Endothelial cell of umbilical vein (primary cell): Measurements from ENCODE around the gene PRDM11. TPM values are rescaled to one million over a fixed set of nuclear protein-coding genes. Genes with fewer than 3 reads are reported as not detected.
A peak's percentile ranks its signal among the peaks of the same experiment; 100 is the strongest.

Source experiments
- BruUV-seq: library from RNA; stranded (reverse); fragments of 400-500 nt; replicated peaks from 2 replicates; lab custom pipeline; 2021; lab: Mats Ljungman, UMichigan
- CTCF ChIA-PET: fragments of 300-600, 350-600 bp; sonication (Branson Sonifier 250); formaldehyde crosslinking; loops from one replicate; lab custom pipeline; 2021; ENCODE audit warnings: antibody characterized with exemption, inconsistent platforms; lab: Charles Lee
- POLR2A ChIA-PET: fragments of 300-600, 350-600 bp; sonication (Branson Sonifier 250); formaldehyde crosslinking; loops from one replicate; lab custom pipeline; 2021; ENCODE audit warnings: antibody characterized with exemption, inconsistent platforms; lab: Charles Lee
- DNase-seq: peaks from one replicate; pipeline ENCODE4 v3.0.0-alpha.2; 2011; ENCODE audit warnings: low read depth, low spot score
- FAIRE-seq: peaks from 2 replicates; lab custom pipeline; 2011; peaks lifted over from hg19 to GRCh38; lab: Jason Lieb, UNC
- H2AFZ ChIP-seq: 2 replicates; pipeline ENCODE4 v1.6.0; 2012; ENCODE audit warnings: low read depth, low read length, control low read depth, inconsistent platforms
- H3K27ac ChIP-seq: 2 replicates; pipeline ENCODE4 v1.5.1; 2011; ENCODE audit warnings: low read depth, mild to moderate bottlenecking, control low read depth, low read length, moderate library complexity; ENCODE audit not compliant: insufficient read depth
- H3K27me3 ChIP-seq, 2 experiments: 2 replicates each; pipeline versions ENCODE4 v1.6.0 to v1.6.1; 2011; ENCODE audit warnings: low read length in 2 of 2, mixed read lengths in 1 of 2; ENCODE audit not compliant: control insufficient read depth in 2 of 2, insufficient read depth in 2 of 2
- H3K36me3 ChIP-seq, 2 experiments: 2 replicates in 1 of 2; 3 replicates in 1 of 2; pipeline ENCODE4 v1.5.1; 2011; ENCODE audit warnings: low read length in 2 of 2, mild to moderate bottlenecking in 1 of 2, moderate library complexity in 1 of 2; ENCODE audit not compliant: control insufficient read depth in 2 of 2, insufficient read depth in 2 of 2; ENCODE audit errors: extremely low read depth in 1 of 2
- H3K4me1 ChIP-seq: 3 replicates; pipeline ENCODE4 v1.5.1; 2011; ENCODE audit warnings: mild to moderate bottlenecking, low read length; ENCODE audit not compliant: control insufficient read depth, insufficient read depth; ENCODE audit errors: extremely low read depth
- H3K4me2 ChIP-seq: 2 replicates; pipeline ENCODE4 v1.6.1; 2011; ENCODE audit warnings: low read length, control low read depth, mixed read lengths; ENCODE audit not compliant: insufficient read depth
- H3K4me3 ChIP-seq, 3 experiments: fragments of 200-600 bp in 1 of 3; sonication (generic), shearing (Covaris generic) in 1 of 3; replicated peaks in 1 of 3; 2 replicates each; pipeline ENCODE4 v1.5.1; 2011 to 2016; ENCODE audit warnings: control low read depth in 3 of 3, low read length in 3 of 3, mild to moderate bottlenecking in 2 of 3, inconsistent platforms in 1 of 3, low read depth in 1 of 3, moderate library complexity in 1 of 3; ENCODE audit not compliant: insufficient read depth in 1 of 3
- H3K79me2 ChIP-seq: 2 replicates; pipeline ENCODE4 v1.6.0; 2012; ENCODE audit warnings: low read length, inconsistent platforms; ENCODE audit not compliant: control insufficient read depth, insufficient read depth
- H3K9ac ChIP-seq: replicated peaks from 2 replicates; pipeline ENCODE3; 2011; ENCODE audit warnings: low read length, control low read depth; ENCODE audit not compliant: insufficient read depth; ENCODE audit errors: extremely low read depth
- H3K9me1 ChIP-seq: replicated peaks from 3 replicates; pipeline ENCODE4 v1.6.0; 2011; ENCODE audit warnings: mild to moderate bottlenecking, low read length; ENCODE audit not compliant: control insufficient read depth, insufficient read depth; ENCODE audit errors: extremely low read depth
- H3K9me3 ChIP-seq: replicated peaks from 2 replicates; pipeline ENCODE4 v1.5.1; 2012; ENCODE audit warnings: low read length, inconsistent platforms; ENCODE audit not compliant: control insufficient read depth, insufficient read depth
- H4K20me1 ChIP-seq: replicated peaks from 2 replicates; pipeline ENCODE3; 2011; ENCODE audit warnings: mild to moderate bottlenecking, low read length; ENCODE audit not compliant: control insufficient read depth, insufficient read depth; ENCODE audit errors: extremely low read depth
- CTCF ChIP-seq, 2 donors: IDR thresholded peaks; 1 replicate in 1 of 2; 2 replicates in 1 of 2; pipeline ENCODE4 v1.5.1; 2011; ENCODE audit warnings: low read length in 2 of 2, mild to moderate bottlenecking in 2 of 2, moderate library complexity in 2 of 2, control low read depth in 1 of 2, inconsistent platforms in 1 of 2, low read depth in 1 of 2; ENCODE audit not compliant: insufficient read depth in 1 of 2; ENCODE audit errors: extremely low read depth in 1 of 2
- EZH2 ChIP-seq: IDR thresholded peaks from 2 replicates; pipeline ENCODE4 v1.6.1; 2012; ENCODE audit warnings: borderline replicate concordance, low read depth, mild to moderate bottlenecking, moderate library complexity, low read length, inconsistent platforms; ENCODE audit not compliant: severe bottlenecking
- FOS ChIP-seq: IDR thresholded peaks from 2 replicates; pipeline ENCODE4 v1.6.1; 2011; ENCODE audit warnings: mild to moderate bottlenecking, low read length, moderate library complexity, borderline replicate concordance; ENCODE audit not compliant: insufficient read depth
- GATA2 ChIP-seq: IDR thresholded peaks from 2 replicates; pipeline ENCODE4 v1.7.0; 2011; ENCODE audit warnings: low read depth, mild to moderate bottlenecking, moderate library complexity, mixed read lengths, low read length; ENCODE audit not compliant: insufficient read length, insufficient read depth
- JUN ChIP-seq: IDR thresholded peaks from 2 replicates; pipeline ENCODE4 v1.6.1; 2011; ENCODE audit warnings: borderline replicate concordance, low read depth; ENCODE audit not compliant: insufficient read length, insufficient read depth
- MAX ChIP-seq: IDR thresholded peaks from 2 replicates; pipeline ENCODE4 v1.6.1; 2011; ENCODE audit not compliant: insufficient read depth, insufficient read length
- MYC ChIP-seq: IDR thresholded peaks from one replicate; pipeline ENCODE4 v1.6.1; 2011; ENCODE audit warnings: mild to moderate bottlenecking, low read depth, low read length
- POLR2A ChIP-seq: IDR thresholded peaks from 2 replicates; pipeline ENCODE4 v1.6.1; 2012; ENCODE audit warnings: low read depth, mild to moderate bottlenecking, control low read depth, low read length
- POLR2AphosphoS5 ChIP-seq: IDR thresholded peaks from 2 replicates; pipeline ENCODE4 v1.6.1; 2012; ENCODE audit warnings: low read depth, mild to moderate bottlenecking, control low read depth, low read length, moderate library complexity; ENCODE audit not compliant: insufficient read depth
- dilution Hi-C: fragments of 300-500 bp; cut with MboI; formaldehyde crosslinking; loops from one replicate; pipeline ENCODE4 v1.15.0; 2019; ENCODE audit warnings: low sequenced_read_pairs; ENCODE audit not compliant: extremely low pct_ligation_motif_present
- intact Hi-C: fragments of 100-400 bp; cut with micrococcal nuclease; formaldehyde crosslinking; loops from one replicate; pipeline ENCODE4 v1.10.0; 2022
- polyA plus RNA-seq, 4 experiments: library from polyadenylated mRNA; depleted of rRNA in 3 of 4; stranded (reverse) in 3 of 4; unstranded in 1 of 4; fragments of >200 nt; gene quantifications; 2 replicates each; pipeline versions ENCODE4 v1.2.1 to v1.2.3, GENCODE V29; 2011 to 2012; ENCODE audit warnings: missing spikeins in 1 of 4
- total RNA-seq: library from RNA; stranded (reverse); gene quantifications from 2 replicates; pipeline ENCODE4 v1.2.3, GENCODE V29; 2021

PRDM11 gene
- total and polyA plus RNA-seq, 2 donors (not counting 3 experiments of a cell fraction or from before 2014, with no cell fraction given): 6.9 to 14.1 TPM

DNA sequence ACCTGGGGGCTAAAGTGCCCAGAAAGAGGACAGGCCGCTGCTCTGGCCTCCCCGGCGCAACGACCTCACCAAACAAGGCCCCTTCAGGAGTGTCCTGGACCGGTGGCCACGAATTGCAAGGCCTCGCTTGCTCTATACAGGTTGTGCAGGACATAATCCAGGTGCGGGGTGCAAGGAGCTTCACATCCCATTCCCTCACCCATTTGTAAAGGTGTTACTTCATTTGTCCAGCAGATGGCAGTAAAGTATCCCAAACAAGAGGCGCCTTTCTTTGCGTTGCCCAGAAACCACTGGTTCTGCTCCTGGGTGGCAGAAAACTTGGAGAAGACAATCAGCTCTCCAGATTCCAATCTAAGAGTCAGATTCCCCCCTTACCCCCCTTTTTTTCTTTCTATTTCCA, 35.9 kb upstream of the PRDM11 start:
- DNase-seq: peak; percentile 64
- Histone ChIP-seq H3K4me2 (no peak overlapping the region), H4K20me1 (no peaks in the 10 kb centered on the region), H3K79me2 (no peaks in the 10 kb centered on the region), H3K27ac (no peak overlapping the region), H3K4me3 (no peak overlapping the region), H3K9ac (no peak overlapping the region), H3K9me1 (no peaks in the 10 kb centered on the region), H3K27me3 (peaks cover 6 to 7% of the 10 kb centered on the region in 2 experiments), H3K4me1 (no peaks in the 10 kb centered on the region), H3K36me3 (no peaks in the 10 kb centered on the region), H3K9me3 (no peaks in the 10 kb centered on the region), H2AFZ (no peak overlapping the region)
- CTCF ChIA-PET: interaction anchor here (0.7 to 22.0 kb wide), 61 partner anchors 8 to 661 kb away, joined by 3 to 1618 read pairs (median 4); partner anchors contain the start of gene SYT13
- BruUV-seq: no TSS peak
- dilution Hi-C loops (loop anchor here (5.0 kb wide), 1 partner anchor 222 kb away; no protein-coding TSS in a partner anchor), intact Hi-C loops (loop anchor here (1.0 to 5.0 kb wide), 5 partner anchors 72 to 662 kb away; no protein-coding TSS in a partner anchor)
- POLR2A ChIA-PET: no interaction called here
- TF ChIP-seq CTCF (IDR thresholded peaks at IDR 0.05; ENCODE audit: extremely low read depth in 1 of 2, insufficient read depth in 1 of 2, low read depth in 1 of 2, low read length in 2 of 2) (peak; percentile 52 to 68), MAX (no peak)
- FAIRE-seq: peak; percentile 90

- Histone ChIP-seq H3K79me2 (no peaks in the 10 kb centered on the region), H3K27me3 (peaks cover 4 to 11% of the 10 kb centered on the region in 2 experiments), H3K9ac (no peak overlapping the region), H3K4me1 (peaks cover 6% of the 10 kb centered on the region), H3K4me2 (no peak overlapping the region), H3K9me3 (no peaks in the 10 kb centered on the region), H2AFZ (no peak overlapping the region), H3K4me3 (no peak overlapping the region), H3K9me1 (no peaks in the 10 kb centered on the region), H3K36me3 (no peaks in the 10 kb centered on the region), H4K20me1 (no peaks in the 10 kb centered on the region), H3K27ac (no peak overlapping the region)
- ChIA-PET CTCF (interaction anchor here (1.9 kb wide), 1 partner anchor 138 kb away, joined by 4 read pairs; no protein-coding TSS in a partner anchor), POLR2A (no interaction called here)
- no TSS peak for BruUV-seq
- dilution Hi-C loops (loop anchor here (5.0 kb wide), 1 partner anchor 218 kb away; no protein-coding TSS in a partner anchor), intact Hi-C loops (loop anchor here (5.0 kb wide), 2 partner anchors 68 to 658 kb away; no protein-coding TSS in a partner anchor)
- TF ChIP-seq JUN: no peak
- TF ChIP-seq MYC: no peak
- no peak for TF ChIP-seq FOS
- TF ChIP-seq CTCF (IDR thresholded peaks at IDR 0.05; ENCODE audit: extremely low read depth in 1 of 2, insufficient read depth in 1 of 2, low read depth in 1 of 2, low read length in 2 of 2): no peak
- no peak for TF ChIP-seq POLR2A
- TF ChIP-seq EZH2: no peak
- TF ChIP-seq MAX: no peak
- no peak for TF ChIP-seq POLR2AphosphoS5
- no peak for TF ChIP-seq GATA2
- FAIRE-seq: no peak
- DNase-seq: no peak
Measured at GRCh38 chr11:45113807-45114206, 32.6 kb upstream of the PRDM11 start.
